Measurements from ENCODE around the gene CEP350. TPM values are rescaled to one million over a fixed set of nuclear protein-coding genes. Genes with fewer than 3 reads are reported as not detected.

Gene CEP350
- total and polyA plus RNA-seq, 2 donors (not counting 1 experiment from before 2014, with no cell fraction given): 19.0 to 101 TPM

GRCh38 chr1:179984942-179985341, 30.3 kb downstream of the CEP350 start:
- no peak overlapping the region for H2AFZ ChIP-seq (ENCODE audit: low read length)
- H3K79me2 ChIP-seq (ENCODE audit: control insufficient read depth, insufficient read depth, low read length): peaks cover 25% of the 10 kb centered on the region
- no peak for DNase-seq (ENCODE audit: low read depth in 2 of 2)
- no peak overlapping the region for H3K27ac ChIP-seq (ENCODE audit: insufficient read depth, low read length)
- H4K20me1 ChIP-seq (ENCODE audit: control insufficient read depth, extremely low read depth, insufficient read depth, low read length): no peaks in the 10 kb centered on the region
- H3K4me2 ChIP-seq (ENCODE audit: extremely low read depth, insufficient read depth, low read length): no peak overlapping the region
- no peaks in the 10 kb centered on the region for H3K4me1 ChIP-seq (ENCODE audit: control insufficient read depth, extremely low read depth, insufficient read depth, low read length)
- H3K9me3 ChIP-seq (ENCODE audit: control insufficient read depth, insufficient read depth, low read depth, low read length): no peaks in the 10 kb centered on the region
- H3K36me3 ChIP-seq (ENCODE audit: control insufficient read depth, insufficient read depth, low read length): no peaks in the 10 kb centered on the region
- no peak overlapping the region for H3K9ac ChIP-seq (ENCODE audit: insufficient read depth, low read length)
- H3K4me3 ChIP-seq (replicated peaks in 1 of 4; ENCODE audit: control extremely low read depth in 1 of 4, insufficient read depth in 1 of 4, low read depth in 3 of 4, low read length in 4 of 4): no peak overlapping the region
- no peak for TF ChIP-seq EZH2 (IDR thresholded peaks at IDR 0.05; ENCODE audit: low read length, missing control alignments)
- TF ChIP-seq CTCF (conservative IDR thresholded peaks at IDR 0.05 in 1 of 2, IDR thresholded peaks at IDR 0.05 in 1 of 2; ENCODE audit: low read depth in 1 of 2, low read length in 2 of 2): no peak
- H3K27me3 ChIP-seq (ENCODE audit: control insufficient read depth, insufficient read depth, low read length): no peaks in the 10 kb centered on the region

- DNase-seq (ENCODE audit: low read depth in 2 of 2): no peak
- Histone ChIP-seq H3K27ac (ENCODE audit: insufficient read depth, low read length) (no peak overlapping the region), H2AFZ (ENCODE audit: low read length) (no peak overlapping the region), H3K9me3 (ENCODE audit: control insufficient read depth, insufficient read depth, low read depth, low read length) (no peaks in the 10 kb centered on the region), H3K4me3 (replicated peaks in 1 of 4; ENCODE audit: control extremely low read depth in 1 of 4, insufficient read depth in 1 of 4, low read depth in 3 of 4, low read length in 4 of 4) (no peak overlapping the region), H3K4me2 (ENCODE audit: extremely low read depth, insufficient read depth, low read length) (no peak overlapping the region), H3K27me3 (ENCODE audit: control insufficient read depth, insufficient read depth, low read length) (no peaks in the 10 kb centered on the region), H3K4me1 (ENCODE audit: control insufficient read depth, extremely low read depth, insufficient read depth, low read length) (no peaks in the 10 kb centered on the region), H3K9ac (ENCODE audit: insufficient read depth, low read length) (no peak overlapping the region), H3K36me3 (ENCODE audit: control insufficient read depth, insufficient read depth, low read length) (no peaks in the 10 kb centered on the region), H4K20me1 (ENCODE audit: control insufficient read depth, extremely low read depth, insufficient read depth, low read length) (no peaks in the 10 kb centered on the region), H3K79me2 (ENCODE audit: control insufficient read depth, insufficient read depth, low read length) (no peaks in the 10 kb centered on the region)
- TF ChIP-seq CTCF (conservative IDR thresholded peaks at IDR 0.05 in 1 of 2, IDR thresholded peaks at IDR 0.05 in 1 of 2; ENCODE audit: low read depth in 1 of 2, low read length in 2 of 2): no peak
- TF ChIP-seq EZH2 (IDR thresholded peaks at IDR 0.05; ENCODE audit: low read length, missing control alignments): no peak
Observed at GRCh38 chr1:179990847-179991246, 36.2 kb downstream of the CEP350 start.

- Histone ChIP-seq H3K36me3 (ENCODE audit: control insufficient read depth, insufficient read depth, low read length) (peaks cover 2% of the 10 kb centered on the region), H3K4me1 (ENCODE audit: control insufficient read depth, extremely low read depth, insufficient read depth, low read length) (no peaks in the 10 kb centered on the region), H3K9me3 (ENCODE audit: control insufficient read depth, insufficient read depth, low read depth, low read length) (no peaks in the 10 kb centered on the region), H3K27ac (ENCODE audit: insufficient read depth, low read length) (no peak overlapping the region), H2AFZ (ENCODE audit: low read length) (no peak overlapping the region), H3K4me3 (replicated peaks in 1 of 4; ENCODE audit: control extremely low read depth in 1 of 4, insufficient read depth in 1 of 4, low read depth in 3 of 4, low read length in 4 of 4) (no peak overlapping the region), H3K4me2 (ENCODE audit: extremely low read depth, insufficient read depth, low read length) (no peak overlapping the region), H3K27me3 (ENCODE audit: control insufficient read depth, insufficient read depth, low read length) (no peaks in the 10 kb centered on the region), H4K20me1 (ENCODE audit: control insufficient read depth, extremely low read depth, insufficient read depth, low read length) (no peaks in the 10 kb centered on the region), H3K9ac (ENCODE audit: insufficient read depth, low read length) (no peak overlapping the region), H3K79me2 (ENCODE audit: control insufficient read depth, insufficient read depth, low read length) (no peaks in the 10 kb centered on the region)
- peak; percentile 23 to 59 for DNase-seq (ENCODE audit: low read depth in 2 of 2)
- TF ChIP-seq CTCF (conservative IDR thresholded peaks at IDR 0.05 in 1 of 2, IDR thresholded peaks at IDR 0.05 in 1 of 2; ENCODE audit: low read depth in 1 of 2, low read length in 2 of 2) (no peak), EZH2 (IDR thresholded peaks at IDR 0.05; ENCODE audit: low read length, missing control alignments) (no peak)
Observed at GRCh38 chr1:179995576-179995975, 41.0 kb downstream of the CEP350 start.
